Endothelial cell of umbilical vein (primary cell): ENCODE data around the gene CDK15.

Source experiments
- EZH2 ChIP-seq: IDR thresholded peaks from 2 replicates; pipeline ENCODE4 v1.6.1; 2012; ENCODE audit warnings: borderline replicate concordance, low read depth, mild to moderate bottlenecking, moderate library complexity, low read length, inconsistent platforms; ENCODE audit not compliant: severe bottlenecking
- FOS ChIP-seq: IDR thresholded peaks from 2 replicates; pipeline ENCODE4 v1.6.1; 2011; ENCODE audit warnings: mild to moderate bottlenecking, low read length, moderate library complexity, borderline replicate concordance; ENCODE audit not compliant: insufficient read depth
- GATA2 ChIP-seq: IDR thresholded peaks from 2 replicates; pipeline ENCODE4 v1.7.0; 2011; ENCODE audit warnings: low read depth, mild to moderate bottlenecking, moderate library complexity, mixed read lengths, low read length; ENCODE audit not compliant: insufficient read length, insufficient read depth
- MYC ChIP-seq: IDR thresholded peaks from one replicate; pipeline ENCODE4 v1.6.1; 2011; ENCODE audit warnings: mild to moderate bottlenecking, low read depth, low read length
- POLR2A ChIP-seq: IDR thresholded peaks from 2 replicates; pipeline ENCODE4 v1.6.1; 2012; ENCODE audit warnings: low read depth, mild to moderate bottlenecking, control low read depth, low read length
- POLR2AphosphoS5 ChIP-seq: IDR thresholded peaks from 2 replicates; pipeline ENCODE4 v1.6.1; 2012; ENCODE audit warnings: low read depth, mild to moderate bottlenecking, control low read depth, low read length, moderate library complexity; ENCODE audit not compliant: insufficient read depth
- TF ChIP-seq, protein P1 (sequence below), 2 donors: IDR thresholded peaks; 1 replicate in 1 of 2; 2 replicates in 1 of 2; pipeline ENCODE4 v1.5.1; 2011; ENCODE audit warnings: low read length in 2 of 2, mild to moderate bottlenecking in 2 of 2, moderate library complexity in 2 of 2, control low read depth in 1 of 2, inconsistent platforms in 1 of 2, low read depth in 1 of 2; ENCODE audit not compliant: insufficient read depth in 1 of 2; ENCODE audit errors: extremely low read depth in 1 of 2
- TF ChIP-seq, protein P2 (sequence below): IDR thresholded peaks from 2 replicates; pipeline ENCODE4 v1.6.1; 2011; ENCODE audit not compliant: insufficient read depth, insufficient read length

DNA sequence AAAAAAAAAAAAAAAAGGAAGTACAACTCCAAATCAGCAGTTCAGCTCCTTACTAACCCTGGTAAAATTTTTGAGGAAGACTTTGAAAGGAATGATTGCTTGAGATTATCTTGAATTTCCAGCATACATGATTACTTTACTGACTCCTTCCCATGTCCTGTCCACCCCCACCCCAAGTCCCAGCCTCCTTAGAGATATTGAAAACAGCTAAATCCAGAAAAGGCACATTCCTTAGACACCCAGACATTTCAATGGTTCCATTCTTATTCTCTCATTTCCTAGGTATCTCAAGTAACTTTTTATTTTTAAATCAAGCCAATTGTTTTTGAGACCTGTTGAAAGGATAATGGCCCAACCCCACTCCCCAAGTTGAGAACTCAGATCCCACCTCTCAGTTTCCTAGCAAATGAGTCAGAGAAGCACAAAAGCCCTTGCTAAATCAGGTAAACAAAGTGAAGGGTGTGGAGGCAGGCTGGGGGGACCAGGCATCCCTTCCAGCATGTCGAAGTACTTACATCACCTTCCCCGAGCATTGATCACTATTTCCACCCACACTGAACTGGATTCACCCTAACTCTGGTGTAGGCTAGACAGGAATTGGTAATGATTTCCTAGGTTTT, 131.9 kb downstream of the CDK15 start:
- TF ChIP-seq, protein P1, sequence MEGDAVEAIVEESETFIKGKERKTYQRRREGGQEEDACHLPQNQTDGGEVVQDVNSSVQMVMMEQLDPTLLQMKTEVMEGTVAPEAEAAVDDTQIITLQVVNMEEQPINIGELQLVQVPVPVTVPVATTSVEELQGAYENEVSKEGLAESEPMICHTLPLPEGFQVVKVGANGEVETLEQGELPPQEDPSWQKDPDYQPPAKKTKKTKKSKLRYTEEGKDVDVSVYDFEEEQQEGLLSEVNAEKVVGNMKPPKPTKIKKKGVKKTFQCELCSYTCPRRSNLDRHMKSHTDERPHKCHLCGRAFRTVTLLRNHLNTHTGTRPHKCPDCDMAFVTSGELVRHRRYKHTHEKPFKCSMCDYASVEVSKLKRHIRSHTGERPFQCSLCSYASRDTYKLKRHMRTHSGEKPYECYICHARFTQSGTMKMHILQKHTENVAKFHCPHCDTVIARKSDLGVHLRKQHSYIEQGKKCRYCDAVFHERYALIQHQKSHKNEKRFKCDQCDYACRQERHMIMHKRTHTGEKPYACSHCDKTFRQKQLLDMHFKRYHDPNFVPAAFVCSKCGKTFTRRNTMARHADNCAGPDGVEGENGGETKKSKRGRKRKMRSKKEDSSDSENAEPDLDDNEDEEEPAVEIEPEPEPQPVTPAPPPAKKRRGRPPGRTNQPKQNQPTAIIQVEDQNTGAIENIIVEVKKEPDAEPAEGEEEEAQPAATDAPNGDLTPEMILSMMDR (IDR thresholded peaks at IDR 0.05; ENCODE audit: extremely low read depth in 1 of 2, insufficient read depth in 1 of 2, low read depth in 1 of 2, low read length in 2 of 2), result no peak
- no peak for TF ChIP-seq EZH2
- TF ChIP-seq MYC, result no peak
- no peak for TF ChIP-seq POLR2AphosphoS5
- TF ChIP-seq POLR2A, result no peak
- TF ChIP-seq FOS, result no peak
- TF ChIP-seq GATA2, result no peak
- TF ChIP-seq, protein P2, sequence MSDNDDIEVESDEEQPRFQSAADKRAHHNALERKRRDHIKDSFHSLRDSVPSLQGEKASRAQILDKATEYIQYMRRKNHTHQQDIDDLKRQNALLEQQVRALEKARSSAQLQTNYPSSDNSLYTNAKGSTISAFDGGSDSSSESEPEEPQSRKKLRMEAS, result no peak
